WI38 (cell line): Measurements from ENCODE around the gene KMT2E.
"Not testable (repeated sequence)": the region's sequence is repeated elsewhere in the genome, so short reads cannot be mapped to it uniquely, and the experiment has no call there.

Experiments
- H3K4me3 ChIP-seq: 2 replicates; pipeline ENCODE4 v1.5.1; 2011; ENCODE audit warnings: low read depth, mild to moderate bottlenecking, control low read depth, low read length
- TF ChIP-seq, protein P1 (sequence below): IDR thresholded peaks from 2 replicates; pipeline ENCODE4 v1.5.1; 2012; ENCODE audit warnings: low read depth, mild to moderate bottlenecking, control low read depth, low read length

KMT2E gene

DNA sequence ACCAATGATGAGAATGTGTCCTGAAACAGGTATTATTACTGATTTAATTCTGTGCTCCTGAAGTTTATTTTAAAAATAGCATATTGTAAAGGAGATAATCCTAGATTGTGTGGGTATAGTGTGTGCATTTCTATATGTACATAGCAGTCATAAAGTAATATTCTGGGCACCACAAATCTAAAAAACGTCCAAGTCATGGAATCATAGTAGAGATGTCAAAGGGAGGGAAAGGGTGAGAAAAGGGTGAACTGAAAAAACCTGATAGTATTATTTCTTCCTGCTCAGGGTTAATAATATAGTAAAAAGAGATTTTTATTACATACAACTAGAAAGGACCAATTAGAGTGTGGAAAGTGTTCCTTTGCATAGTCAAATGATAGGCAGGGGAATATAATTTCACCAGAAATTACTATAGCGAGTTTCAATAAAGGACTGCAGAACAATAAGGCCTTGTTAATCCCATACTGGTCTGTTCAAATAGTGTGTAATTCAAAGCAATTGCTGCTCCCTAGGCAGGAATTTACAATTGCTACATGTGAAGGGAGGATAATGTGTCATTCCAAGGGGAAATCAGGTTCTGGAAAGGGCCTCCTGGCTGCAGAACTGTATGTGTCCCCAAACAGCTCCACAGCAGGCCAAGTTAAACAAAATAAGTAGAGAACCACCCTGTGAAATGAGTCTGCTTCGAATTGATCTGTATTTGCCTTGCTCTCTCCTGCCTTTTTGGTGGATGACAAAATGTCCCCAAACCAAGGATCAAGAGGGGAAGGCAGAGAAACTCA is 42.5 kb upstream of the KMT2E start:
- TF ChIP-seq, protein P1, sequence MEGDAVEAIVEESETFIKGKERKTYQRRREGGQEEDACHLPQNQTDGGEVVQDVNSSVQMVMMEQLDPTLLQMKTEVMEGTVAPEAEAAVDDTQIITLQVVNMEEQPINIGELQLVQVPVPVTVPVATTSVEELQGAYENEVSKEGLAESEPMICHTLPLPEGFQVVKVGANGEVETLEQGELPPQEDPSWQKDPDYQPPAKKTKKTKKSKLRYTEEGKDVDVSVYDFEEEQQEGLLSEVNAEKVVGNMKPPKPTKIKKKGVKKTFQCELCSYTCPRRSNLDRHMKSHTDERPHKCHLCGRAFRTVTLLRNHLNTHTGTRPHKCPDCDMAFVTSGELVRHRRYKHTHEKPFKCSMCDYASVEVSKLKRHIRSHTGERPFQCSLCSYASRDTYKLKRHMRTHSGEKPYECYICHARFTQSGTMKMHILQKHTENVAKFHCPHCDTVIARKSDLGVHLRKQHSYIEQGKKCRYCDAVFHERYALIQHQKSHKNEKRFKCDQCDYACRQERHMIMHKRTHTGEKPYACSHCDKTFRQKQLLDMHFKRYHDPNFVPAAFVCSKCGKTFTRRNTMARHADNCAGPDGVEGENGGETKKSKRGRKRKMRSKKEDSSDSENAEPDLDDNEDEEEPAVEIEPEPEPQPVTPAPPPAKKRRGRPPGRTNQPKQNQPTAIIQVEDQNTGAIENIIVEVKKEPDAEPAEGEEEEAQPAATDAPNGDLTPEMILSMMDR: no peak
- no peak overlapping the region for H3K4me3 ChIP-seq

DNA sequence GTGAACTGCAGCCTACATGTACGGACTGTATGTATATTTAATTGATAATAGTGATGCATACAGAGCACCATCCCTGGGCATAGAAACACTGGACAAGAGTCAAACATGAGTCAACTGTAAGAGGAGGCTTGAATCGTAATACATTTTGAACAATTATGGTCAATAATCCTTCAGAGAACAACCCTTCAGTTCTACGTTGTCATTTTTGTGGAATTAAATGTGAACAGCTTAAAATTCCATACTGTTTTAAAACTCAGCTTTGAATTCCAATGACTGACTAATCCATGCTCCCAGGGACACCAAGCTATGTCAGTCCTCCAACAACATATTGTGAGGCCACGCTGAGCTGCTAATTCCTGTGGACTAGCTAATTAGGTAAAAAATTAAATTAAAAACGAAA is 41.5 kb upstream of the KMT2E start:
- H3K4me3 ChIP-seq: no peak overlapping the region
- TF ChIP-seq, protein P1: no peak

DNA sequence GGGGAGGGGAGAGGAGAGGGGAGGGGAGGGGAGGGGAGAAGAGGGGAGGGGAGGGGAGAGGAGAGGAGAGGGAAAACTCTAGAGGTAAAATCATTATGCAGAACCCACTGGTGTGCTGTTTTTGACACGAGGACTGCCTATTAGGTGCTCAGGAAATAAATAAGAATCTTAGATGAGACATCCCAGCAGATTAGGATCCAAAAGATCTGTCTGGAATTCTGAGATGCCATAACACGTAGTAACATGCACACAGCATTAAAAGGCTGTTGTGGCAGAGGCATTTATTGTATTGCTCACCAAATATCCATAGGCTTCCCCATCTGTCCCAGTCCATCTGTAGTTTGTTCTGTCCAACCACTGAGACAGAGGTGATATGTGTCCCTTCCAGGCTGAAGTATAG is 40.8 kb upstream of the KMT2E start:
- TF ChIP-seq, protein P1: no peak
- no peak overlapping the region for H3K4me3 ChIP-seq

GRCh38 chr7:104973909-104974415 is 40.0 kb upstream of the KMT2E start:
- H3K4me3 ChIP-seq: no peak overlapping the region
- TF ChIP-seq, protein P1: no peak

DNA sequence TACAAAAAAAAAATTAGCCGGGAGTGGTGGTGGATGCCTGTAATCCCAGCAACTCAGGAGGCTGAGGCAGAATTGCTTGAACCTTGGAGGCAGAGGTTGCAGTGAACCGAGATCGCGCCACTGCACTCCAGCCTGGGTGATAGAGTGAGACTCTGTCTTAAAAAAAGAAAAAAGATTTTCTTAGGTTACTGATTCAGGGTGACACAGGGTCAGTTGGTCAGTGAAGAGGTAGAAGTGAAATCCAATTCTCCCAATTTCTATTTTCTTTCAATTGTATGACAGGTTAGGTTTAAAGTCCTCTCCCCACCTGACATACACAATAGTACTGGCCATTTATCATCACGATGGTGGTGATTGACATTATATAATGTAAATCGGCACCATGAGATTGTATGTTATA is 38.5 kb upstream of the KMT2E start:
- not testable (repeated sequence) for H3K4me3 ChIP-seq

DNA sequence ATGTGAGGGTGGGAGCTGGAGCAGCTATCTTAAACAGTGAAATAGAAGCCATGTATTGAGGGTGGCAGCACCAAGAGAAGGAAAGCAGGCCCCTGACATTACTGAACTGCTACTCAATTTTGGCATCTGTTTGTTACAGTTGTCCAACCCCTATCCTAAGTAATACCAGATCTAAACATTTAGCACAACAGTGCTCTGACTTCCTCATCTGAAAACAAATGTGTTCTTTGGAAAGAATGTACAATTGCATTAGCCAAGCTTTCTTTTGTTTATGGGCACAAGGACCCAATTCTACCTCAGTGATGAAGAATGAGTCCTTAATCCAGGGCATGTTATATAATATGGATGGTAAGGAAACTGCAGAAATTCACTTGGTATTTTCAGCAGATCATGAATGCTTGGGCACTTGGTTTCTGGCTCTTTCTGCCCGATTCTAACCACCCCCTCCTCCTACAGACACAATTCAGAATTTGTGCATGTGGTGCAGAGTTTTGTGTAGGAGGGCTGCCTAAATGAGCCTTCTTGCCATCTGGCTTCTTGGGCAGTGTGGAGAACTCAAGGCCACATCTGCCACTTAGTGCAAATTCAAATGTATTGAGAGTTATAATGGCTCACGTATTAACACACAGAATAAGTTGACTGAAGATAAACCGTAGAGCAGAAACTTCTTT is 36.9 kb upstream of the KMT2E start:
- H3K4me3 ChIP-seq: no peak overlapping the region
- TF ChIP-seq, protein P1: no peak

GRCh38 chr7:104978460-104978859 is 35.5 kb upstream of the KMT2E start:
- TF ChIP-seq, protein P1: no peak
- H3K4me3 ChIP-seq: no peak overlapping the region
